ENCODE results near the gene CAPN15.

The CAPN15 gene

GRCh38 chr16:603933-604332 lies 76.4 kb downstream of the CAPN15 start:
- Histone ChIP-seq H3K27ac (ENCODE audit: low read depth, low read length) (no peak overlapping the region), H3K27me3 (ENCODE audit: control insufficient read depth in 1 of 2, insufficient read depth in 2 of 2, low read length in 2 of 2) (no peaks in the 10 kb centered on the region), H3K4me1 (ENCODE audit: control insufficient read depth in 1 of 2, insufficient read depth in 2 of 2, low read length in 2 of 2) (no peaks in the 10 kb centered on the region), H3K9ac (ENCODE audit: low read depth in 1 of 2, low read length in 2 of 2) (no peak overlapping the region), H3K4me3 (ENCODE audit: low read depth in 1 of 2, low read length in 2 of 2) (no peak overlapping the region), H3K36me3 (ENCODE audit: control insufficient read depth in 1 of 2, insufficient read depth in 2 of 2, low read length in 2 of 2) (peaks cover 0 to 14% of the 10 kb centered on the region in 2 donors), H3K9me3 (ENCODE audit: control insufficient read depth in 1 of 2, low read length in 2 of 2) (peaks cover 3 to 5% of the 10 kb centered on the region in 2 donors)

Data from duodenal mucosa (tissue), 2 donors.